ENCODE measurements around the gene ASTN2.

GRCh38 chr9:116900007-116900367, 514.9 kb downstream of the ASTN2 start:
- TF ChIP-seq CTCF (IDR thresholded peaks at IDR 0.05) (no peak), POLR2A (IDR thresholded peaks at IDR 0.05) (no peak)

All from right lobe of liver (tissue), 4 donors.